NOMO-1 (cell line): Measurements from ENCODE around the gene XXYLT1.

Experiments
- DNase-seq, 2 experiments: peaks; one replicate each; lab custom pipeline; 2025; ENCODE audit not compliant: unreplicated experiment in 2 of 2; lab: John Stamatoyannopoulos, UW

Gene XXYLT1

DNA sequence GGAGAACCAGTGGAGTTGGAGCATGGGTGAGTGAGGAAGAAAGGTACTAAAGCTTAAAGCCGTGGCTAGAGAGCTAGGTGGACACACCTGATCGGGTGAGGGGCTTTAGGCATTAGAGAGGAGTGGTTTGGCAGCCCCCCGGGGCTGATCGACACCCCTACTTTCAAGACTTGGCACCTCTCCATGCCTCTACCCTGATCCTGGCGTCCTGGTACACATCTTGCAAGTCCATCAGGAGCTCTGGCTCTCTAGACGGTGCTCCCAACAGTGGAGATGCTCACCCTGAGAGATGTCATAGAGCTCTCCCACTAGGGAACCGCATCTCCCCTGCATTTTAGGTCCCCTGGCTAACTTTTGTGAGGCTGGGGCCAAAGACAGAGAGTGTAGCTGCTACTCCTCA lies 98.1 kb downstream of the XXYLT1 start:
- no peak for DNase-seq

GRCh38 chr3:195172039-195172684 lies 98.8 kb downstream of the XXYLT1 start:
- no peak for DNase-seq

DNA sequence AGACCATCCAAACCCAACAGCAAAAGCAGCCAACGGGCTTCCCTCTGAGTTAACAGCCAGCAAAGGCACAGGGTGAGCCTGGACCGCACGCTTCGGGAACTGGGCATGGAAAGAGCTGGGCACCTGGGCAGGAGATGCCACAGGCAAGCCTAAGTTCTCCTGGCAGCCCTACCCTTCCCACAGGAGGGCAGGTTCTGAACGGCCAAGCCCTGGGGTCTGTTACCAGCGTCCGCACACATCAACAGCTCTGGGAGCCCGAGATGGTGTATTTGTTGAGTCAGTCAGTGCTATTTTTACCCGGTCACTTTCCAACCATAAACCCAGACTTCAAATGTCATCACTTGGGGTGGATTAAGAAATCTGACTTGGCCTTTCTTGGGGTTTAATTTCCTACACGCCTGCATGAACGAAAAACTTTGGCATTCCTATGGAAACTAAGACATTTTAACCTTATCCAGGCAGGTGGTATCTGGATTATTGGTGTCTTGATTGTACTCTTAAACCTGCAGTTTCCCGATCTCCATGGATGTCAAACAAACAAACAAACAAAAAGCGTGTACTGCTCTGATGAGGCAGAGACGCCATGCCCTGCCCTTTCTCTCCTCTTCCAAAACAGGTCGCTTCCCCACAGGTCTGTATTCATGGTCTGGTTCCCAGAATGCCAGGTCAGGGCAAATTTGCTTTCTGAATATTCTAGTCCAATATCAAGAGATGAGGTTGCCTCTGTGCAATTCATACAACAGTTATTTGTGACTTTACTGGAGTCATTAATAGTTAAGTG lies 99.7 kb downstream of the XXYLT1 start:
- DNase-seq, result no peak

GRCh38 chr3:195170496-195170895 lies 100.5 kb downstream of the XXYLT1 start:
- no peak for DNase-seq

DNA sequence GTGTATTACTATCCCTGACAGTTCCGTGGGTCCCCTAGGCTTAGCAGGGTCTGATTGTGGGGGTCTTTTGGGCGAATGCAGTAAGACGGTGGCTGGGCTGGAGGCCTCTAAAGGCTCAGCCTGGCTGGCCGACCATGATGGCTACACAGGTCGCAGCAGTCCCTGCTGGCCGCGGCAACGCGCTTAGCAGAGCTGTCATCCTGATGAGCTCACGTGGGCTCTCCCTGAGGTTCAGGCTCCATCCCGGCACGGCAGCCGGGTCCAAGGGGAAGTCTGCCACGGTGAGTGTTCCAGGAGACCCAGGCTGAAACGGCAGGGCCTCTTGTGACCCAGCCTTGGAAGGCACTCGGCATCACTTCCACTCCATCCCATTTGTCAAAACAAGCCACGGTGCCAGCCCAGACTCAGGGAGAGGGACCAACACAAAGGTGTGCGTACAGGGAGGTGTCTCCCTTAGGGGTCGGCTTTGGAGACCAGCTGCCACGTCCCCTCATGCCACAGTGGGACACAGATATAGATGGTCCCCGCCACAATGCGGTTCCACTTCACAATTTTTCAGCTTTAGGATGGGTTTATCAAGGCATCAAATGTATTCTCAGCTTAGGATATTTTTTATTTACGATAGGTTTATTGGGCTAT lies 101.8 kb downstream of the XXYLT1 start:
- DNase-seq, result no peak

- no peak for DNase-seq
Measured at GRCh38 chr3:195168009-195168762, 102.8 kb downstream of the XXYLT1 start.

DNA sequence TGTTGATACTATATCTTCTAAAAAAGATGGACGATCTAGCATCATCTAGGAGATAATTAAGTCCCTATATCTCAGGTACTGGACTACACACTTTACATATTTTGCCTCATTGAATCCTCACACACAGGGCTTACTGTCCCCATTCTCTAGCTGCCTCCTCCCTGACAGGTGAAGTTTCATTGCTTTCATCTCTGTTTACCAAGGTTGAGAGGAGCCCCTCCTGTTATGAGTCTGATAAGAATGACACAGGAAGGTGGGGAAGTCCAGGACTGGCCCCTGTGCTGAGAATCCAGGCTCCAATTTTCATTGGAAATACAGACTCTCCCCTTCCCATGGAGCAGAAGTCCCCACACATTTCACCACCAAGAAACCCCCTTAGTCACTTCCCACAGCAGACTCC lies 105.2 kb downstream of the XXYLT1 start:
- DNase-seq, result no peak

DNA sequence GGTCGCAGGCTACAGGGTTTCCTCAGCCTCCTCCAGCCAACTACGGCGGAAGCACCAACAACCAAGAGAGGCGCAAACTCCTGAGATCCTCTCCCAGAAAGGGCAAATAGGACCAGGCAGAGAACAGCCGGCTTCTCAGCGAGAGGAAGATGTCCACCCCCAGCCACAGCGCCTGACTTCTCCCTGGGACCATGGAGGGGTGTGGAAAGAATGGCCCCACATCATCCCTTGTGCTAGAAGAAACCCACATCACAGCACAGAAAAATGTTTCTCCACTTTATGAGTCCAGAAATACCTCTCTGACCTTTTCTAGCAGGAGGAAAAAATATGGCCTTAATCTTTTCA lies 105.7 kb downstream of the XXYLT1 start:
- DNase-seq, result no peak

DNA sequence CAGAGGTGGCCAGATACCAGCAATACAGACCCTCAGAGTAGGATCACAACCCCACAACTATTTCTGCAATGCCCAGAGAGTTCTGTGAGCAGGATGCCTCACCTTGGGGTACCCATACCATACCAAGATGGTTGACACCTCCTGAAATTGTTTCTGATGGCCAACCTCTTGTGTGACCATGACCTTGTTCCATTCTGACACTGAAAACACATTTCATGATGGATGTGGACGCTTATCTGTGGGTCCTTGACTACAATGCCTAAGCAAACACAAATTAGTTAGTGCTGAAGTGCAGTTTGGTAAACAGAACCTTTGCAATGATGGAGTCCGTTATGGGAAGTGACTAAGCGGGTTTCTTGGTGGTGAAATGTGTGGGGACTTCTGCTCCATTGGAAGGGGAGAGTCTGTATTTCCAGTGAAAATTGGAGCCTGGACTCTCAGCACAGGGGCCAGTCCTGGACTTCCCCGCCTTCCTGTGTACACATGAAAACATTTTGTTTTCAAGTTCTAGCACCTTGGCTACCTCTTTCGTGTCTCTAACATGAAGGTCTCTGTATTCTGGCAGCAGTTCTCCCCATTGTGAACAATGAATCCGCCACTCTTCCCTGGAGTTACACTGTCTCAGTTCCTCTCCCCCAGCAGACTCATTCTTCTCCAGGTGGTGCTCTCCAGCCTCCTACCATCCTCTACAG lies 106.2 kb downstream of the XXYLT1 start:
- DNase-seq, result peak in 1 of 2 experiments; percentile 47

- DNase-seq, result peak; percentile 23 to 35
Measured at GRCh38 chr3:195163719-195164572, 107.0 kb downstream of the XXYLT1 start.

DNA sequence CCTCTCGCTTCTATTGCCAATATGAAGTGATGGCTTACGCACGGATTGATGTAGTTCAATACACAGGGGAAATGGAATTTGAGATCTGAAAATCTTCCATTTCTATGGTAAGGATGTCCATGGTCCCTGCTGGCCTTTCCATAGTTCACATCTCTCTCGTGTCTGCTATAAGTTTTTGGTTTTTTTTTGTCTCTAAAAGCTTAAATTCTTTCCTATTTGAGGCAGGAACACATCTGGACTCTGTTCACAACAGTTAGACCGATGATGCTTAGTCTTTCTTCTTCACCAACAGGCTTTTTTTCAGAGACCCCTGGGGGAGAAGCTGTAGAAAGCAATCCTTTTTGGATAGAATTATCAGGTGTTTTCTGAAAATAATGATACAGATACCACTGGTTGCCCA lies 108.1 kb downstream of the XXYLT1 start:
- no peak for DNase-seq

DNA sequence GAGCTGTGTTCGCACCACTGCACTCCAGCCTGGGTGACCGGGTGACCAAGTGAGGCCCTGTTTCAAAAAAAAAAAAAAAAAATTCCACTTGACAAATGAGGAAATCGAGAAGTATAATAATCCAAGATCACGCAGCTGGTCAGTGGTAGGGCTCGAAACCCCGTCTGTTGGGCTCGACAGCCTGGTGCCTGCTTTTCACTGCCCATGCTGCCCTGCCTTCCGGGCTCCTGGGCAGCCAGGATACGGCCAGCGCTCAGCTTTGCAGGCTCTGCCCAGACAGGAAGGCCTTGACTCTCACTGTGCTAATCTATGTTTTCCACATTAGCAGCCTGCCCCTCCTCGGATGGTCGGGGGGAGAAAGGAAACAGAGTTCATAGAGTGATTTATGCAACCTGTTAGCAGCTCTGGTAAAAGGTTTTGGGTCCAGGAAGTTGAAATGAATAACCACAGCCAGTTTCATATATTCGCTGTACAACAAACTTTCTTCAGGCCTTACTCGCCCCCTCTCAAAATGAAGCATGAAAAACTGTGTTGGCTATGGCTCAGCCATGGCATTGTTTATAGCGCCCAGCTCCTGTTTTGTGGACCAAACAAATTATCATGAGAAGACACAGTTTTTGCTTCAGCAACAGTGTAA lies 108.8 kb downstream of the XXYLT1 start:
- DNase-seq, result peak; percentile 52 to 83

DNA sequence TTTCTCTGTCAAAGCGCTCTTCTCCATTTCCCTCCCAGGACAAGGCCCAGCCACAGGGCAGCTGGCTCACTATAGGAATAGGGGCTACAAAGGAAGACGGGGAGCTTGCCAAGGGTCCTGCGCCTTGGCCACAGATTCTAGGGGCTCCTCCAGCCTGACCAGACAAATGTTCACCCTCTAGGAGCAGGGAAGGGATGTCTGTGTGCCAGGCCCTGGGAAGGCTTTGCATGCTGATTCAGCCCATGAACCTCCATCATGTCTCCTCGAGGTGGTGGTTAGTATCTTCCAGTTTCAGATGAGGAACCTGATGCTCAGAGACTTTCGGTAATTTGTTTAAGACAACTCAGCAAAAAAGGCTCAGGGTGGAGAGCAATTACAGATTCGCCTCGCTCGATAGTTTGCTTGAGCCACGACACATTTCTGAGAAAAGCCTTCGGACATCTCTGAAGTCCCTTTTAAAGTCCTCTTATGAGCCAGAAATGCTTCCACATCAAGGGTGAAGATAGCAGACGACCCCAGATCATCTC lies 110.0 kb downstream of the XXYLT1 start:
- no peak for DNase-seq

GRCh38 chr3:195160257-195160898 lies 110.6 kb downstream of the XXYLT1 start:
- DNase-seq, result no peak

DNA sequence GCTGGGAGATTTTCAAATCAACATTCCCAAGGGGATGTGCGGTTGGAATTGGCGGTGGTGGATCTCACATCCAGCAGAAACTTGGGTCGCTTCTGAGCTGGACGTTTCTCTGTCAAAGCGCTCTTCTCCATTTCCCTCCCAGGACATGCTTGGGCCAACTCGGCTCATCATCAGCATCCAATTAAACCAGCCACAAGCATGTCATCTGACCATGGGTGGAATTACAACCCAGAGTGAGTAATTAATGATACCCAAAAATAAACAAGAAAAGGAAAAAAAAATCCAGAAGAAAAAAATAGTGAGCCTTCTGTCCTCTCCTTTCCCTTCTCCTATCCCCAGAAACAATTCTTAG lies 111.2 kb downstream of the XXYLT1 start:
- DNase-seq, result no peak

DNA sequence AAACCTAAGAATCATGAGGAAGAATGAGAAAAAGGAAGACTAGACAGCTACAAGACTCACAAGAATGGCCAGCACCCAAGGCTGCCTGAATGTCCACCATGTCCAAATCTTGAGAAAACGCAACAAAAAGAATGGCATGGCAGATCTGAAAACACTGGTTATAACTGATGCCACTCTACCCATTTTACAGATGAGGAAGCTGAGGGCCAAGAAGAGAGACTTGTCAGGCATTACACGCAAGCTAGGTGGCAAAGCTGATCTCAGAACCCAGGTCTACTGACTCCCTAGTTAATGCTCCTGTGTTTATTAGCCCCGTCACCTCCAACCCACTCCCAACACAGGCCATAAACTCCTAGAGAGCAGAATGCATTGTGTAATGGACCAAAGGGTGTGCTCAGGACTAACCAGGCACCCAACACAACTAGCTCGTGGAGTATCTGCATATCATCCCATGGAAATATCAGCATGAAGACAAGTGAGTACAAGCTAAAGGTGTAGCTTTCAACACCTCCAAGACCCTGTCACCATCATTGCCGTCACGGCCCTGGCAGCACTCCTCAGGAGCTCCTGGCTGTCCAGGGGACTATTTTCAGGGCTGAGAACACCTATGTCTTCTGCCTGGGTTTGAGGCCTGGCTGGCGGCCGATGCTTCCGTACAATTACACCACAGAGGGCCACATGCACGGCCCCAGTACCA lies 111.7 kb downstream of the XXYLT1 start:
- no peak for DNase-seq

DNA sequence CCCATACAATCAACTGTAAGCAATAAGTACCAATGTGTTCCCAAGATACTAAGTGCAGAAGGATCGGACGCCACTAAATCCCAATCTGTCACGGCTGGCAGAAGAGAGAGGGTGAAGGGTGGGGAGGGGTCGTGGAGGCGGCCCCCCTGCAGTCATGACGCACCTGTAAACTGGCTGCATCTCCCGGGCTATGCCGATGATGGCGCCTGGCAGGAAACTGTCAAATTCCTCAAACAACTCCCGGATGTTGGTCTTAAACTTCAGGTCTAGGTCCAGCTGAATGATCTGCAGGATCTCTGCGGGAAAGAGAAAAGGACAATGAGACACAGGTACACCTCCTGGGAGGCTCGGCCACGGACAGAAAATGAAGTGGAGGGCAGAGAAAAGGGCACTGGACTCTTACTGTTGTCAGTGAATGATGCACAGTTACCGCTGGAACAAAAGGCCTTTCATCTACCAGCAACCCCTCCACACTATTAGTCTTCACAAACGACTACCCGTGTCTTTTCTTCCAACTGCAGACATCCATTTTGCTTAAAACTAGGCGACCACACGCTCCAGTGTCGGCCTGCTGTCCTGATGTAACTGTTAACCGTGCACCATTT lies 114.6 kb downstream of the XXYLT1 start:
- DNase-seq, result no peak
